Small intestine (tissue), 7 donors: ENCODE measurements around the gene PPM1L. TPM values are rescaled to one million over a fixed set of nuclear protein-coding genes. Genes with fewer than 3 reads are reported as not detected.
A peak's percentile ranks its signal among the peaks of the same experiment; 100 is the strongest.

ENCODE experiments used
- DNase-seq, 2 donors: peaks; one replicate each; pipeline versions ENCODE4 v3.0.0 to v3.0.0-alpha.2; 2013
- FAIRE-seq: peaks from 2 replicates; lab custom pipeline; 2012; peaks lifted over from hg19 to GRCh38; lab: Jason Lieb, UNC
- H3K27ac ChIP-seq, 3 donors: one replicate each; pipeline ENCODE4 v1.5.1; 2013; ENCODE audit warnings: low read length in 2 of 3, mild to moderate bottlenecking in 2 of 3, control low read depth in 1 of 3, inconsistent platforms in 1 of 3, low read depth in 1 of 3, moderate library complexity in 1 of 3
- H3K27me3 ChIP-seq, 3 donors: one replicate each; pipeline ENCODE4 v1.6.1; 2013; ENCODE audit warnings: low read length in 3 of 3, inconsistent platforms in 1 of 3; ENCODE audit not compliant: control insufficient read depth in 3 of 3, insufficient read depth in 3 of 3
- H3K36me3 ChIP-seq, 3 donors: one replicate each; pipeline ENCODE4 v1.6.1; 2013; ENCODE audit warnings: low read length in 3 of 3, inconsistent platforms in 1 of 3, low read depth in 1 of 3, mild to moderate bottlenecking in 1 of 3, moderate library complexity in 1 of 3; ENCODE audit not compliant: control insufficient read depth in 3 of 3, insufficient read depth in 2 of 3
- H3K4me1 ChIP-seq, 3 donors: one replicate each; pipeline ENCODE4 v1.6.1; 2013; ENCODE audit warnings: low read length in 2 of 3, inconsistent platforms in 1 of 3, low read depth in 1 of 3, mild to moderate bottlenecking in 1 of 3, moderate library complexity in 1 of 3; ENCODE audit not compliant: control insufficient read depth in 3 of 3, insufficient read depth in 2 of 3
- H3K4me3 ChIP-seq, 3 donors: one replicate each; pipeline ENCODE4 v1.5.1; 2013; ENCODE audit warnings: low read length in 3 of 3, control low read depth in 1 of 3, inconsistent platforms in 1 of 3, low read depth in 1 of 3, mild to moderate bottlenecking in 1 of 3, moderate library complexity in 1 of 3
- H3K9me3 ChIP-seq, 2 donors: one replicate each; pipeline ENCODE4 v1.6.1; 2013; ENCODE audit warnings: low read depth in 1 of 2, low read length in 1 of 2; ENCODE audit not compliant: control insufficient read depth in 2 of 2, insufficient read depth in 1 of 2
- WGBS, 3 donors: extraction: QIAGEN DNeasy Blood & Tissue Kit; methylation state at CpG; one replicate each; pipeline ENCODE4 v1.1.7; 2013; 5-methylcytosine and 5-hydroxymethylcytosine counted together
- polyA plus RNA-seq, 4 donors: library from polyadenylated mRNA; stranded (reverse) in 3 of 4; unstranded in 1 of 4; fragments of 200-250 nt in 3 of 4; fragments of 120-200 nt in 1 of 4; gene quantifications; one replicate each; pipeline versions ENCODE4 v1.2.1 to v1.2.3, GENCODE V29; 2013
- donor health status: healthy with polysubstance abuse.
- donor health status: control.
- donor health status: control.
- donor health status: Bipolar disorder and iron deficiency.
- donor health status: healthy.

PPM1L gene
- polyA plus RNA-seq, 4 donors: 0.27 to 3.2 (median 1.4) TPM

DNA sequence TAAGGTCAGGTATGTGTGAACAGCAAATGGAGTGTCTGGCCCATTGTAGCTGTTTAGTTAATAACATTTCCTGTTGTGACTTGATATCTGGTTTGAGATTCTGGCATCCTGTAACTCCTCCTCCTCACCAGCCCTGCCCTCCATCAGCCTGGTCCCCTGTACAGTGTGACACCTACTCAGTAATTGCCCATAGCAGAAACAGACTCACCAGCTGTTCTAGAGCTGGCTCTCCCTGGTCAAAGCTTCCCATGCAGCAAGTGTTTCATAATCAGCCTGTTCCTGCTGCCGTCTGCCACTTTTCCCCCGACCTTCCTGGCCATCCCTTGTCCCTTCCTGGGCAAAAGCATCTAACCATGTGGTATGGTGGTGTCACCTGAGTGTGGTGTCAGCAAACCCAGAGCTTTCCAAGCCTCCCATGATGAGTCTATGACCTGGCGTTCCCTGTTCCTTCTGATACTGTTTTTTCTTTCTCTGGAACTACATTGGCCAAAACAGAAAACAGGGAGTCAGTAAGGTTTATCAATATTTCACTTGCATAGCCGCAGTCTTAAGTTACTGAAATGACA is 293.7 kb downstream of the PPM1L start:
- no peaks in the 10 kb centered on the region for H3K27me3 ChIP-seq
- no peak overlapping the region for H3K27ac ChIP-seq
- H3K4me1 ChIP-seq: no peaks in the 10 kb centered on the region
- no peaks in the 10 kb centered on the region for H3K9me3 ChIP-seq
- WGBS, 3 donors: 79 to 84% (median 80%) methylated on average over 4 of the region's 4 CpGs
- FAIRE-seq (no peak), DNase-seq (no peak)
- H3K36me3 ChIP-seq: no peaks in the 10 kb centered on the region
- H3K4me3 ChIP-seq: no peak overlapping the region

DNA sequence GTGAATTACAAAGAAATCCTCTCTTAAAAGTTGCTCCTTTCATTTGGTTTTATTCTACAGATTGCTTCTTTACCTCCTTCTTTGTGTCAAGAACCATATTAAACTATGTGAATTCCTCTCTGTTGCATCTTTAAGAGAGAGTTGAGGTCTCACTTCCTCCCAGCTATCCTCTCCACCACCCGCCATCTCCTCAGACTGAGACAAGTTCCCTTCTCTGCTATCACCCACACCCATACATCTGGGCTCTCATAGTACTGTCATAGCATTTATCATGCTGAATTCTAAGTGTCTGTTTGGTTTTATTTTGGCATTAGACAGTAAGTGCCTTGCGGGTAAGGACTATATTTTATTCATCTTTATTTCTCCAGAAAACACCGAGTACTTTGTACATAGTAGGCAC is 294.9 kb downstream of the PPM1L start:
- no peaks in the 10 kb centered on the region for H3K9me3 ChIP-seq
- FAIRE-seq (no peak), DNase-seq (no peak)
- 69 to 95% (median 86%) methylated on average over 3 of the region's 3 CpGs for WGBS, 3 donors
- no peak overlapping the region for H3K4me3 ChIP-seq
- no peaks in the 10 kb centered on the region for H3K27me3 ChIP-seq
- no peak overlapping the region for H3K27ac ChIP-seq
- H3K4me1 ChIP-seq: no peaks in the 10 kb centered on the region
- H3K36me3 ChIP-seq: no peaks in the 10 kb centered on the region

DNA sequence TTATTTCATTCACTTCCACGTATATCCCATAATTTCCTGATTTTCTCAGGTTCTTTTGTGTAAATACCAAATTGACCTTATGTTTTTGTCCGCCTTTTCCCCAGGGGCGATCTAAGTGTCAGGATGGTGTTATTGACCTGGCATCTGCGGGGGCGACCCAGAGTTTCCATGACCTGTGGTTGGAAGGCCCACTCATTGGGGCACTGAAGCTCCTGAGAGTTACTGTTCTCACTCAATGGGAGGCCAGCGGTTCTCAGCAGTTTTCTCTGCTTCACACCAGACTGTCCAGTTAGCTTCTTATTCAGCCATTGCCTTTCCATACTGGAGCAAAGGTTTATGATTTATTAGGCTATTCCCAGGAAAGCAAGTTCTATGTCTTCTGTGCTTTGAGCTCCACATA is 295.8 kb downstream of the PPM1L start:
- H3K4me3 ChIP-seq: no peak overlapping the region
- WGBS, 3 donors: 92 to 93% (median 92%) methylated on average over 6 of the region's 6 CpGs
- H3K27me3 ChIP-seq: no peaks in the 10 kb centered on the region
- no peak overlapping the region for H3K27ac ChIP-seq
- H3K4me1 ChIP-seq: no peaks in the 10 kb centered on the region
- H3K36me3 ChIP-seq: no peaks in the 10 kb centered on the region
- FAIRE-seq (no peak), DNase-seq (no peak)
- H3K9me3 ChIP-seq: no peaks in the 10 kb centered on the region

DNA sequence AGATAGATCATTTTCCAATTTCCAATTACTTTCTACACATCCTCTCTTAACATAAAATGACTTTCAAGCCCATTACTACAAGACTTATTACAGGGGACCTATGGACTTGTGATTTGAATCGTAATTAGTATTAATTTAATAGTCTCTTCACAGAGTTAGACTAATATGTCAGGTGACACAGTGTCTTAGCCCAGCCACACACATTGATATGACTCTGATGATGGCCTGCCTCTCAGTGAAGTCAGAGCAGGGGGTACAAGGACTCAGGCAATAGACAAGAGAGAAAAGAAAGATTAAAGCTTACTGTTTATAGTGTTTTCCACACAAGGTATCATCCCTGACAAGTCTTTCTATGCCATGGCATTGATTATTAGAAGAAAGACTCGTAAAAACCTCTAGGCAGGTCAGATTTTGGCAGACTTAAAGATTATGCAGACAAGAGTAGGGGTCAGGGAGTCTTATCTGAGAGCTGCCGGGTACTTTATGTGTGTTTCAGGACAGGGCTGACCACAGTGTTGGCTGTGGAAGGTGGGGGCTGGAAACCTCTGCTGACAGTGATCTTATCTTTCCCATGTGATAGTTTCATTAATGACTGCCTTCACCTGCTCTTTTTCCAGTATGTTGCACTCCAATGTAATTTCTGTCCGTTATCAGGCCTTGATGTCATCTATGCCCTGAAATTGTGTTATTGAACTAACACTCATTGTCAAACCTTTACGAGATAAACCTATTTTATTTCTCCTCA is 299.0 kb downstream of the PPM1L start:
- no peaks in the 10 kb centered on the region for H3K4me1 ChIP-seq
- no peak for FAIRE-seq
- H3K9me3 ChIP-seq: no peaks in the 10 kb centered on the region
- no peaks in the 10 kb centered on the region for H3K36me3 ChIP-seq
- no peak overlapping the region for H3K4me3 ChIP-seq
- H3K27ac ChIP-seq: no peak overlapping the region
- H3K27me3 ChIP-seq: no peaks in the 10 kb centered on the region
- WGBS, 3 donors: 63 to 75% (median 71%) methylated on average over 5 of the region's 5 CpGs
- no peak for DNase-seq

- no peak overlapping the region for H3K4me3 ChIP-seq
- FAIRE-seq (no peak), DNase-seq (no peak)
- 86 to 88% (median 88%) methylated on average over 5 of the region's 5 CpGs for WGBS, 3 donors
- no peaks in the 10 kb centered on the region for H3K27me3 ChIP-seq
- H3K36me3 ChIP-seq: no peaks in the 10 kb centered on the region
- no peak overlapping the region for H3K27ac ChIP-seq
- H3K9me3 ChIP-seq: no peaks in the 10 kb centered on the region
- H3K4me1 ChIP-seq: no peaks in the 10 kb centered on the region
Measured at GRCh38 chr3:161064413-161064812, 308.4 kb downstream of the PPM1L start.

- DNase-seq: no peak
Measured at GRCh38 chr3:161066930-161067329, 310.9 kb downstream of the PPM1L start.

DNA sequence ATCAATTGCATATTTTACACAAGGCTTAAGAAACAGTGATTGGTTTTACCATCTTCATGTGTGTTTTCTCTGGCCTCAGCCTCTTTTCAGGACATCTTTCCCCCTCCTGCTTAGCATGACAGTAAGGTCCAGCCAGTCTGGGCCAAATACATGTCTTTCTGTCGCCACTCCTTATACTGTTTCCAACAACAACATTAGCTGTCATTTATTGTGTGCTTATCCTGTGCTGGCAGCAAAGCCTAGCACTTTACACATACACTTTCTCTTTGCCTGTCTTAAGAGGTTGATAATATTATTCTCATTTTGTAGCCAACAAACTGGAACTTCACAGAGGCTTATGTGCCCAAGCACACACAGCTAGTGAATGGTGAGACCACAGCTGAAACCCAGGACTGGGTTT is 311.3 kb downstream of the PPM1L start:
- no peaks in the 10 kb centered on the region for H3K4me1 ChIP-seq
- no peak for FAIRE-seq
- no peak for DNase-seq
- no peaks in the 10 kb centered on the region for H3K9me3 ChIP-seq
- H3K27ac ChIP-seq: no peak overlapping the region
- H3K36me3 ChIP-seq: no peaks in the 10 kb centered on the region
- no peak overlapping the region for H3K4me3 ChIP-seq
- no peaks in the 10 kb centered on the region for H3K27me3 ChIP-seq
- 81 to 92% (median 90%) methylated on average over 1 of the region's 1 CpG for WGBS, 3 donors

More at GRCh38 chr3:161066930-161067329, 310.9 kb downstream of the PPM1L start:
- no peak overlapping the region for H3K4me3 ChIP-seq
- no peak overlapping the region for H3K27ac ChIP-seq
- no peaks in the 10 kb centered on the region for H3K36me3 ChIP-seq
- no peak for FAIRE-seq
- H3K4me1 ChIP-seq: no peaks in the 10 kb centered on the region
- H3K9me3 ChIP-seq: no peaks in the 10 kb centered on the region
- H3K27me3 ChIP-seq: no peaks in the 10 kb centered on the region
- 84 to 91% (median 87%) methylated on average over 3 of the region's 3 CpGs for WGBS, 3 donors

DNA sequence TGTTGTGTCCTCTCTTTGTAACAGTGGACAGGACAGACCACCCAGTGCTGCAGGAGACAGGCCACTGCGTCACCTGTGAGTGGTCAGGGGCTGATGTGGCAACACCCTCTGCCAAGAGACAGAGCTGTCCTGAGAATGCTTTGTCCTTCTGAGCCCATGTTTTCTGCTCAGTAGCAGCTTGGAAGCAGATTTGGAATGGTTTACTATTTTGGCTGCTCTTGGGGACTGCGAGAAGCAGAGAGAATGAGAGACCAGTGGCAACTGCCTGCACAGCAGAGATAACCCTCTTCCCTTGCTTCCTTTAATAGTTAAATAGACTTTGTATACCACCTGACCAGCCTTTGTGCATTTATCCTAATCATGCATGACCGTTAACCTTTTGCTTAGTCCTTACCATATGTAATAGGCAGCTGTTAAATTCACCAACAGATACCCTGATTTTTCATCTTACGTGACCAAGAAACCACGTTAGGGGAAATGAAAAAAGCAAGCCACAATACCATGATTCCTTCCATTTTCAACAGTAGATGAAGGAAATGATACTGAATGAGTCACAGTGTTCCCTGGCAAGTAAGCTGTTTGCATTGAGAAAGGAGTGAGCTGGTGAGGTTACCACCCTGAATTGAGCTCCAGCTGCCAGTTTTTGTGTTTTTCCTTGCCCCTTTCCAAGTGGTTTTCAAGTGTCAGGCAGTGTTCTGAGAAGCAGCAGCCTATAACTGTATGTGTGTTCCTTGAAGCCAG is 313.6 kb downstream of the PPM1L start:
- 65 to 70% (median 66%) methylated on average over 5 of the region's 5 CpGs for WGBS, 3 donors
- FAIRE-seq (no peak), DNase-seq (peak in 1 of 2 donors; percentile 24)
- H3K4me1 ChIP-seq: no peaks in the 10 kb centered on the region
- no peak overlapping the region for H3K27ac ChIP-seq
- H3K36me3 ChIP-seq: no peaks in the 10 kb centered on the region
- H3K27me3 ChIP-seq: no peaks in the 10 kb centered on the region
- no peak overlapping the region for H3K4me3 ChIP-seq
- no peaks in the 10 kb centered on the region for H3K9me3 ChIP-seq
